Activated T-cell treated with anti-CD3 and anti-CD28 coated beads for 4 hours (primary cell): ENCODE results near the gene TYMS.

Experiments used
- DNase-seq: peaks from one replicate; pipeline ENCODE4 v3.0.0-alpha.2; 2020

TYMS gene

DNA sequence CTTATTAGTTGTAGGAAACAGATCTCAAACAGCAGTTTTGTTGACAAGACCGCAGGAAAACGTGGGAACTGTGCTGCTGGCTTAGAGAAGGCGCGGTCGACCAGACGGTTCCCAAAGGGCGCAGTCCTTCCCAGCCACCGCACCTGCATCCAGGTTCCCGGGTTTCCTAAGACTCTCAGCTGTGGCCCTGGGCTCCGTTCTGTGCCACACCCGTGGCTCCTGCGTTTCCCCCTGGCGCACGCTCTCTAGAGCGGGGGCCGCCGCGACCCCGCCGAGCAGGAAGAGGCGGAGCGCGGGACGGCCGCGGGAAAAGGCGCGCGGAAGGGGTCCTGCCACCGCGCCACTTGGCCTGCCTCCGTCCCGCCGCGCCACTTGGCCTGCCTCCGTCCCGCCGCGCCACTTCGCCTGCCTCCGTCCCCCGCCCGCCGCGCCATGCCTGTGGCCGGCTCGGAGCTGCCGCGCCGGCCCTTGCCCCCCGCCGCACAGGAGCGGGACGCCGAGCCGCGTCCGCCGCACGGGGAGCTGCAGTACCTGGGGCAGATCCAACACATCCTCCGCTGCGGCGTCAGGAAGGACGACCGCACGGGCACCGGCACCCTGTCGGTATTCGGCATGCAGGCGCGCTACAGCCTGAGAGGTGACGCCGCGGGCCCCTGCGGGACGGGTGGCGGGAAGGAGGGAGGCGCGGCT lies at the start of gene TYMS:
TSS of gene TYMS (plus strand) at position 343 of the 690 bp plus-strand sequence. CDS start at position 433, 90 bp downstream.
- DNase-seq = no peak

- no peak for DNase-seq
Measured at GRCh38 chr18:607930-608329, 49.5 kb upstream of the TYMS start.

- no peak for DNase-seq
Measured at GRCh38 chr18:610214-610928, 47.1 kb upstream of the TYMS start.

GRCh38 chr18:612156-612555 lies 45.3 kb upstream of the TYMS start:
- DNase-seq = no peak

DNA sequence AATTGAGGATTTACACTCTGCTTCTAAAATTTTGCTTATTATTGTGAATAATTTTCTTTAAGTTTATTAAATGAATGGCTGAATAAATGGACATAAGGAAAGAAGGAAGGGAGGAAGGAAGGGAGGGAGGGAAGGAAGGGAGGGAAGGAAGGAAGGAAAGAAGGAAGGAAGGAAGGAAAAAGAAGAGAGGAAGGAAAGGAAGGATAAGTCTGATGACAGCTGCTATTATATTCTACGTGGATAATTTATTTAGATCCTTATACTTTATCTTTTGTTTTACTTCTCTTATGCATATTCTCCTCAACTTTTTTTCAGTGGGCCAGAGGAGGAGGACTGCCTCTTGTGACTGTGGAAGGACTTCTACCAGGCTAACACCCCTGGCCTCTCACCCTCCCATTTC lies 43.3 kb upstream of the TYMS start:
- no peak for DNase-seq

DNA sequence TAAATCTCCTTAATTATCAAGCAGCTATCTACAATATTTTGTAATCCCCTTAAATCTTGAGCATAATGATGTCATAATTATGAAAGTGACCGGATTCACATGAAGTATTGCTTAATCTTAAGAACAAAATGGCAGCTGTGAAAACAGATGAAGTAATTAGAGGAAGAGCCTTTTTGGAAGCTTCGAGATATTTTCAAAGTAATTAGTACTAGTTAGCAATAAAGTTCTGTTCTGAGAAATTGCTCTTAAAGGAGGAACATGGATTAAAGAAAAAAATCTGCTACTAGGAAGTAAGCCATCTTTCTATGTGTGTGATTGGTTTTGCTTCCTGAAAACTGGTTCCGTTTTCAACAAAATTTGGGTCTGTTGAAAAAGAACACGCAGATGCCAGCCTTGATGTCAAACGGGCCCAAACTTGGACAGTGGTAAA lies 42.3 kb upstream of the TYMS start:
- DNase-seq = no peak

DNA sequence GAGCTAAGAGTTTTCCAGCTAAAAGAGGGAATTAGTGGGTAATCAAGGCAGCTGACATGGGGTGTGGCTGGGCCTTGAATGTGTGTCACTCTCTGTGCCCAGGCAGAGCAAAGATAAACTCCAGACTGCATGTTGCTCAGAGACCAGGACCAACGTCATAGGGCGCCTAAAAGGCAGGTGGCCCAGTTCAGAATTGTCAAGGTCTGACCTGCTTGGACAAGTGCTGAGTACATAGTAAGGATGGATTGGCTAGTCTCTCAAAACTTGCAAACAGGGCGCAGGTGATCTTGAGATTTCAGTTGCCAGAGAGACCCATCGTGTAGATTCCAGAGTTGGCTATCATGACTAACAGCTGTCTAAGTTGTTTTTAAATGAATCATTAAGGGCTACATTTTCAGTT lies 41.7 kb upstream of the TYMS start:
- no peak for DNase-seq

DNA sequence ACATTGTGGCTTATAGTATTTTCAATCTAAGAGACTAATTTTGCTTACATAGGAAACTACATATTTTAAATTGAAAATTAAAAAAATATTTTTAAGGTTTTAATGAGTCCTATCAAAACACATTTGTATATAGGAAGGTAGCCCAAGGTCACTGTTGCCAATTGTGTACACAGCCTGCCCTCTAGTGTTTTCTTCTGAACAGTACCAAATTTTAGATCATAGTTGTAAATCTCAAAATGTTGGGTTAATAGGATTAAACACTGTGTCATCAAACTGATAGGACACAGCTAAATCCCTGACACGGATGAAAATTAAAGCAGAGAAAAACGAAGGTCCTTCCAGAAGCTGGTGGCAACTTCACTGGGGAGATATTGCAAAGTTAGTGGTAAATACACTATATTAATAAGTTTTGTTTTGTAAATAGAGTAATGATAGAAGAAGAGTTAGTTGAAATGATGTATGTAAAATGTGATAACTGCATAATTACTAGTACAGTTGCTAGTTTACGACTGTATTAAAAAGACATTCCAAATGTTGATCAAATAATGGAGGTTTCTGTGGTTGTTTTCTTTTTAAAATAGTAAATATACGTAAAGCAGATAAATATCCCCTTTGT lies 41.0 kb upstream of the TYMS start:
- no peak for DNase-seq

DNA sequence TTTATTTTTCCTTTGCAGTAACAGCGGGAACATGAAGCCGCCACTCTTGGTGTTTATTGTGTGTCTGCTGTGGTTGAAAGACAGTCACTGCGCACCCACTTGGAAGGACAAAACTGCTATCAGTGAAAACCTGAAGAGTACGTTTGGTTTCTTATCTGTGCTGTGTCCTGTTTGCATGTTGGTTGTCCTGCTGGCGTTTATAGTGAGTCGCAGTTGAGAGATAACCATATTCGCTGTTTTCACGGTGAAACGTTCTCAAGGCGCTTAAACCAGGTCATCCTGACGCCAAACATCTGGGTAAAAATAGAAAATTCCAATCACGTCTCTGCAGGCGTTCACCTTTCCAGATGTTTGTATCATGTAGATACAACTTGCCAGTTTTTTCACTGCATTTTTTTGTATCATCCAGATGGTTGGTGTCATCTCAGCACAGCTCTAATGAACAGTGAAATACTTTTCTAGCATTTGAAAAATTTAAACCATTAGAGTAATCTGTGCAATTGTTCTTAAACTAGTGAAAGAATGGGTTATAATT lies 39.4 kb upstream of the TYMS start:
- DNase-seq = no peak

GRCh38 chr18:618618-619017 lies 38.8 kb upstream of the TYMS start:
- DNase-seq = no peak

DNA sequence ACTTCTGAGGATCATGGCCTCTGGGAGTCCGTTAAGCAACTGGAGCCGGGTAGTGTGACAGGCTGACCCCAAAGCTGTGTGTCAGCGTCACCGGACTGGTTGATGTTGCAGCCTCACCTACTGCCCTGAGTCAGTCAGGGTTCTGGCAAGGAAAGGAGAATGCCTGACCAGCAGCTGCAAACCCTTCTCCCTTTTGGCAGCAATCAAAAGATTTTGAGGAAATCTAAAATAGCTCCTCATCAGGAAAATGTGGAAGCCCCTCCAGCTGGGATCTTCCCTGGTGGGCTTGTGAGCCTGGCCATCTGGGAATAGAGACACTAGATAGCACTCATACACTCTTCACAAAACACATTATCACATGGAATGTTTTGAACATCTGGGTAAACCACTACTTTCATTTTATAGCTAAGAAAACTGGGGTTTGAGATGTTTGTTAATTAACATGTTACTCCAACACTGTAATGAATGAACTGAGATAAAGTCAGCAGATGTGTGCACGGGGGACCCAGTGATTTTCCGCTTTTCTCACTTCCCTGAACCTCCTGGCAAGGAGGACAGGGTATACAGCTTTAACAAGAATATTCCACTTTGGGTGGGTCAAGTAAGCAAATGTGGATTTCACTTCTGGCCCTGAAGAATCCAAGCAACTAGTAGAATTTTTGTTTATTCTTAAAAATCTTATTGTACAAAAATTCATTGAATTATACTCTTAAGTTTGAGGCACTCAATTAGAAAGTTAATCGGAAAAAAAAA lies 36.0 kb upstream of the TYMS start:
- no peak for DNase-seq

- DNase-seq = no peak
Measured at GRCh38 chr18:622289-622688, 35.2 kb upstream of the TYMS start.

DNA sequence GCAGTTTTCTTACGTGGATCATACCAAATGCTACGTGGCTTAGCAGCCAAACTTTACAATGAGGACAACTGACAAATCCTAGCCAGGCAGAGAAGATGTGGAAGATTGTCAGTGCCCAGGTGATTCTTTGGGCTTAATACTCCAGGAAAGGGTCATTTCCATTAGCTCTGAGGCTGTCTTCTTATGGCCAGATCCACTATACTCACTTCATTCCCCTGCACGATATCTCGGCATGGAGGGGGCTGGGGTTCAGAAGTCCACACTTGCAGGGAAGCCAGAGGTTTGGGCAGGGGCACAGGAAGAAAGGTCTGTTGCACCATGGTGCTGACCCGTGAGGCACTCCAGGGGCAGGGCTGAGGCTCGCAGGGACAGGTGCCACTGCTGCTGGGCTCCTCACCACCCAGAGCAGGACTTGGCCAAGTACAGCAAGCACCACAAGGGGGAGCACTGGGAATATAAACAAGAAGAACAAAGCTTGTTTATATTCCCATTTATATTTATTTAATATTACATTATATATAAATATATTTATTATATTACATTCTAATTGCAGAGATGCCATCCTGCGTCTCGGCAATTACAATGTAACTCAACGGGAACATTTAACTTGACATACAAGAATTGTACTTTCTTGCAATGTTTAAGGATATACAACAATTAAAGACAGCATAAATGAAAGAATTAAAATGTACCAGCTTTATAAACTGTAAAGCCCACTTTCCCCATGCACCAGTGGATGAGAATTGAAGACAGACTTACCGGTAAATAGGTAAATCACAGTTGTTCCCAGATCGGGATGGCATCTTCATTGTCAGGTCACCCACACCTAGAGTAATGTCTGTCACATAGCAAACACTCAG lies 33.5 kb upstream of the TYMS start:
- DNase-seq = peak; percentile 59

- DNase-seq = no peak
Measured at GRCh38 chr18:627231-627630, 30.2 kb upstream of the TYMS start.

- no peak for DNase-seq
Measured at GRCh38 chr18:629269-630150, 27.9 kb upstream of the TYMS start.

DNA sequence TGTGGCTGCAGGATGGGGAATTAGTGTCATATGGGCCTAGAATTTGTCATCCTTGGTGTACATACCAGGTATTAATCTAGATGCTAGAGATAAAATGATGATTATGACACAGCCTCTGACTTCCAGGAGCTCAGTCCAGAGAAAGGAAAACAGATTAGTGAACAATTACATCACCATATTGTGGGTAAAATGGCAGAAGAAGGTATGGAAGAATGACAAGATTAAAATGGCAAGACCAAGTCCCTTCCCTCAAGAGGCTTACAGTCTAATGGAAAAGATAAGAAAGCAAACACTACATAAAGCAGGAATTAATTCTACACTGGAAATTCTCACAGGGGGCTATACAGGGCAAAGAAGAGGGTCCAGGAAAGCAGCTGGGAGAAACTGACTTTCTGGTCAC lies 25.9 kb upstream of the TYMS start:
- DNase-seq = no peak

GRCh38 chr18:634551-635045 lies 22.9 kb upstream of the TYMS start:
- no peak for DNase-seq

DNA sequence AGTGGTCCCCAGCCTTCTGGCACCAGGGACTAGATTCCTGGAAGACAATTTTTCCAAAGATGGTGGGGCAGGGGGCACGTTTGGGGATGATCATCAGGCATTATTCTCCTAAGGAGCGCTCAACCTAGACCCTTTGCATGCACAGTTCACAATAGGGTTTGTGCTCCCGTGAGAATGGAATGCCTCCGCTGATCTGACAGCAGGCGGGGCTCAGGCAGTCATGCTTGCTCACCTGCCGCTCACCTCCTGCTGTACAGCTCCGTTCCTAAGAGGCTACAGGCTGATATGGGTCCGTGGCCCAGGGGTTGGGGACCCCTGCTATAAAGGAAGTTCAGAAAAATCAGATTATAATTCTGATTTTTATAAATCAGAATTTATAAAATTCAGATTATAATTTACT lies 22.3 kb upstream of the TYMS start:
- no peak for DNase-seq

DNA sequence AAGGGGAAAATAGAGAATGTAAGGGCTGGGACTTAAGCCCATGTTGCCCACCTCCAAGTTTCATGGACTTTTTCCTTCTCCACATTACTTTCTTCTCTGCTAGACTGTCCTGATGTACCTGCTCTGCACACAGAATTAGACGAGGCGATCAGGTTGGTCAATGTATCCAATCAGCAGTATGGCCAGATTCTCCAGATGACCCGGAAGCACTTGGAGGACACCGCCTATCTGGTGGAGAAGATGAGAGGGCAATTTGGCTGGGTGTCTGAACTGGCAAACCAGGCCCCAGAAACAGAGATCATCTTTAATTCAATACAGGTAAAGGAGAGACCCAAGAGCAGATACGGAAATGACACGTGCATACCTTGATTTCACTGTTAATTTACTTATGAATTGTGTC lies 16.2 kb upstream of the TYMS start:
- no peak for DNase-seq

DNA sequence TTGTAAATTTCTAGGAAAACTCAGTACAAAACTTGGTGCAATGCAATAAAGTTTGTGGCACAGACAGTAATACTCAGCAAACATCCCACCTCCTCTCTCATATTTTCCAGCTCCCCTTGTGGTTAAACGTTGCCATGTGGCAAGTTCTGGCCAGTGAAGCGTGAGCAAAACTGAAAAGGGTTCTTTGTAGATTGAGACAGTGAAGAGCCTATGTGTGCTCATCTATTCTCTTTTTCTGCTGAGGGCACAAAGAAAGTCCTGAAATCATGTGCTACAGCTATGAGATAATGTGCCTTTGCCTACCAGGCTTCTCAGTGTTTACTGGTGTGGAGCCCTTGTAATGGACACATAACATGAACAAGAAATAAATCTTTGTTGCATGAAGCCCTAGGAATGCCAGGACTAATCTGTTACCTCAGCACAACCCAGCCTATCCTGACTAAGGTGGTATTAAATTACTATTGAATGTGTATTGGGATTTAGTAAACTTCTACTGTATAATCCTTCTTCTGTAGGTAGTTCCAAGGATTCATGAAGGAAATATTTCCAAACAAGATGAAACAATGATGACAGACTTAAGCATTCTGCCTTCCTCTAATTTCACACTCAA lies 13.0 kb upstream of the TYMS start:
- DNase-seq = no peak

DNA sequence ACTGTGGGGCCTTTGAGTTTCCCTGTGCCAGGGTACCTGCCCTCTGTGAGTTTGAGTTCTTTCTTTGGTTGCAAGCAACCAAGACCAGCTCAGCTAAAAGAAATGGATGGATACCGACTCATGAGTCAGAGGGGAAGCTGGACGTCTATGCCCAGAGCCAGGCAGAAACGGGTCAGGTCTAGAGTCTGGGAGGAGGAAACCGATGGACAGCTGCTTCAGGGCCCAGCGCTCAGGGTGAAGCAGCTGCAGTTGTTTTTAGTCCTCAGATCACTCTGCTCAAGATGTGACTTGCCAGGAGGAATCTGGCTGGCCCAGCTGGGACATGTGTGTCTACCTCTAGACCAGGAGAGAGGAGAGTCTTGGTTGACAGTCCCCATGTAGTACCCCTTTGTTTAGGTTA lies 10.1 kb upstream of the TYMS start:
- DNase-seq = no peak
